ENCODE data around the gene TSHZ3.

DNA sequence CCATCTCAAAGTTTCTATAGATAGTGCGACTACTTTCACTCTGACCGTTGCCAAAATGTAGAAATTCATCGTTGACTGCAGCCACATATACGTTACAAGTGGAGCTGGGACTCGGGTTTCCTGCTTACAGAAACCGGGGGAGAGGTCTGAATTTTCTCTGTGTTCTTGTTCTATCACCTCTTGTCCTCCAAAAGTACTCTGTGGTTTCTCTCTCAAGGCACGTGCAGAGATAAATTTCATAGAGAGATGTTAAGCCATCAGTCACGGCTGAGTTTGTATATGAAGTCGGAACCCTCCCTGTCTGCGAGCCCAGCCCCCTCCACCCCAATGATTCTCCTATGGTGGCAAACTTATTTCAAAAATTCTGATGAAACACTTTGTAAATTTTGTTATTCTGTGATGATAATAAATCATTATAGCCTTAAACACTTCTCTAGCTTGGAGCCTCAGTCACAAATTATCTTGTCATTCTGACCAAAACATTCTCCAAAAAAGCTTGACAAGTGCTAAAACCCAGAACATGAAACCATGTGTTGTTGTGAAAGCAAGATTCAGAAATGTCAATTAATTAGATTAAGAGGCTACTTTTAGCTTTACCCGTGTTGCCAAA, 87.5 kb downstream of the TSHZ3 start:
- TF ChIP-seq CTCF (IDR thresholded peaks at IDR 0.05): no peak
- TF ChIP-seq POLR2A (IDR thresholded peaks at IDR 0.05): no peak
- TF ChIP-seq POLR2AphosphoS5 (IDR thresholded peaks at IDR 0.05): no peak

Data from stomach (tissue), 4 donors.